Measurements from ENCODE around the gene PLK3.
"Not testable (repeated sequence)": the region's sequence is repeated elsewhere in the genome, so short reads cannot be mapped to it uniquely, and the experiment has no call there.

PLK3 gene

DNA sequence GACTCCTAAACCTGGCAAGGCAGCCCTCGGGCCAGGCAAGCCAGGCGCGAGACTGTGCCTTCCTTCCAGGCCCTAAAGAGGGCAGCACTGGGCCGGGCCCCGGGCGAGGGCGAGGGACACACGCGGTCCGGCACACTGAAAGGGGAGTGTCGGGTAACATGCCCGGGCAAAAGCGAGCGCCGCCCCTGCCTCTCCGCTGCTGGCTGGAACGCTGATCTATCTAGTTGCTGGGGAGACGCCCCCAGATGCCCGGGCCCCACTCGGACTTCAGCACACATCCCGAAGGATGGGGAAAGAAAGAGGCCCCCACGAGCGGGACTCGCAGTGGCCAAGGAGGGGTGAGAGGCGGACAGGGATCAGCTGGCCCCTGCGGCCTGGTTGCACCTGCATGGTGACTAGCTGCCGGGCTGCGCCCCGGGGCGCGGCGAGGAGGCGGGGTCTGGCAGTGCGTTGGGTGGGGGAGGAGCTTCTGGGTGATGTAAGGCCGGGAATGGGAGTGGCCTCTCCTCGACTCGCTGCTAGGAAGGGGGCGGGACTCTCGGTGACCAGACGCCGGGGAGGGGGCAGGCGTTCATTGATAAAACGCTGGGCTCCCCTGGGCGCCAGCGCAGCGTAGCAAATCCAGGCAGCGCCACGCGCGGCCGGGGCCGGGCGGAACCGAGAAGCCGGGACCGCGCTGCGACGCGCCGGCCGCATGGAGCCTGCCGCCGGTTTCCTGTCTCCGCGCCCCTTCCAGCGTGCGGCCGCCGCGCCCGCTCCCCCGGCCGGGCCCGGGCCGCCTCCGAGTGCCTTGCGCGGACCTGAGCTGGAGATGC is at the start of gene PLK3:
TSS of gene PLK3 (plus strand) at position 608 of the 815 bp plus-strand sequence. CDS start at position 695, 87 bp downstream.
- peak; percentile 99 for DNase-seq (ENCODE audit: low spot score)

DNA sequence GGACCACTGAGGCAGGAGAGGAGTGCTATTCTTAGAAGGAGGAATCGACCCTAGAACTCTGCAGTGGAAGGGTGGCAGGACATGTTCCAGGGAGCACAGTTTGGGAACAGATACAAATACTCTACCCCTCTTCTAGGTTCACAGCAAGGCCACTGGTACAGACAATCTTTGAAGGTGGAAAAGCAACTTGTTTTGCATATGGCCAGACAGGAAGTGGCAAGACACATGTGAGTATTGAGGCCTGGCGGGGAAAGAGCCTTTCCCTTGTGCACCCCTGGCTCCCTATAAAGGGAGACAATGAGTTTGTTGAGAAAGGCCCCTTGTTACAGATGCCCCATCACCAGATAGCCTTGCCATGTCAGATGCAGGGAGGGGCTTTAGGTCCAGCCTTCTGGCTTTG is 42.8 kb upstream of the PLK3 start:
- no peak for DNase-seq (ENCODE audit: low spot score)

DNA sequence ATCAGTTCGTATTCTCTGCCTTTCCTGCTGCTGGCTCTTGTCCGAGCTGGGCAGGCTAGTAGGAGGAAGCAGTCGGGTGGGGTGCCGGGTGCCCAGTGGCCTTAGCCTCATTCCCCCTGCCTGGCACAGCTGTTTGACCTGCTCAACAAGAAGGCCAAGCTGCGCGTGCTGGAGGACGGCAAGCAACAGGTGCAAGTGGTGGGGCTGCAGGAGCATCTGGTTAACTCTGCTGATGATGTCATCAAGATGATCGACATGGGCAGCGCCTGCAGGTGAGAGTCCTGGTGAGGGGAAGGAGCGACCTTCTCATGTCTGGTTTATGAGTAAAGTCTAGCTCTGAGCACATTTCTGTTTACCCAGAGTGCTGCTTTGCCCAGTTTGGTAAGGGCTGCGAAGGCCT is 41.1 kb upstream of the PLK3 start:
- no peak for DNase-seq (ENCODE audit: low spot score)

DNA sequence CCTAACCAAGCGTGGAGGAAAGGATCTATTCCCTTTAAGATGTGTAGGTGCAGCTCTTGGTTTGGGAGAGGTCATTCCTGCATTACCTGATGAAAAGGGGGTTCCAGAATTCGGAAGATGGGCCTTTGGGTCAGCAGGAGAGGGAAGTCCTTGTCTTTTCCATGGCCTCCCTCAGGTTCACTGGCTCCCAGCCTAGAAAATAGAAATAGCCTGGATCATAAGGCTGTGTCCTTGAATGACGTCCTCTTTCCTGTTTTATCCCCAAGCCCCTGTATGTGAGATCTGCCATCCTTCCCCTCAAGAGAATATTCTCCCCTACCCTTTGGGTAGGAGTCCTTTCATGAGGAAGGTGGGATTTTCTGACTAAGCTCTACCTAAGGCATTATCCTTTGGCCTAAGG is 39.3 kb upstream of the PLK3 start:
- DNase-seq (ENCODE audit: low spot score): no peak

DNA sequence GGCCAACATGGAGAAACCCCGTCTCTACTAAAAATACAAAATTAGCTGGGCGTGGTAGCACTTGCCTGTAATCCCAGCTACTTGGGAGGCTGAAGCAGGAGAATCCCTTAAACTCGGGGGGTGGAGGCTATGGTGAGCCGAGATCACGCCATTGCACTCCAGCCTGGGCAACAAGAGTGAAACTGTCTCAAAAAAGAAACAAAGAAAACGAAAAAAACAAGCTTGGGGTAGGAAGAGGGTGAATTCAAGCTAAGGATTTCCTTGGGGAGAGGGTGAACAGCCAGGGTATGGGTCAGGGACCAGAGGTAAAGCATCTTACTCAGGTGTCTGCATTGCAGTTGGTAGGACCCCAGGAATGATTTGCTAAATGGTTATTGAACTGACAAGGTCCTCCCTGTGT is 33.8 kb upstream of the PLK3 start:
- DNase-seq (ENCODE audit: low spot score): not testable (repeated sequence)

DNA sequence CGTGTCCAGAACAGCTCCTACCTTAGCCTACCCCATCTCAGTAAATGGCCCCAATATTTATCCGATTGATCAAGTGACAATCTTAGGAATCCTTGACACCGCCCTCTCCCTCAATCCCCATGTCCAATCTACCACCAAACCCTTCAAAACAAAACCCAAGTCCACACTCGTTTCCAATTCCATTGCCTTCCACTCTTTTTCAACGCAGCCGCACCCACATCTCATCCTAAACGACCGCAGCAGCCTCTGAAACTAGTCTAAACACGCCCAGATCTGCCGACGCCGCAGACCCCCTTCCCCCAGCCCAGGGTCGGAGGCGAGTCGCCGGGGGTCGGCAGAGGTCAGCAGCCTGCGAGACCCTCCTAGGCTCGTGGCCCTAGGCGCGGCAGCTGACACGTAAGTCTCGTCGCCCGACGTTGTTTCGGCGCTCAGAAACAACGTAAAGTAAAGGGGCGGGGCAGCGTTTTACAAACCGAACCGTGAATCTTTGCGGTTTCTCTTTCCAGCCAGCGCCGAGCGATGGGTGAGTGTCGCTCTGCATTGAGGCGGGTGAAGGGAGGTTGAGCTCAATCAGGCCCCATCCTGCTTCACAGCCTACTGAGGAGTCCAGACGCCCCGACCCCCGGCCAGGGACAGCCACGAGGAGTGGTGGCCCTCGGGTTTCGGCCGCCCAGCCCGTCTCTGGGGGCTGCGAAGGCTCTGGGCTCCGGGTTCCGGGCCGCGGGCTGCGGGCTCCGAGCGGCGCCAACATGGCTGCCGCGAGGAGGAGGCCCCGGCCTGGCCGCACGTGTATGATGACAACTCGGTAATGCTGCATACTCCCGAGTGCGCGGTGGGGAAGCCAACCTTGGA is 24.9 kb upstream of the PLK3 start, which contains the start of gene RPS8:
TSS of gene RPS8 (plus strand) at position 463 of the 852 bp plus-strand sequence. CDS start at position 520, 57 bp downstream.
- peak; percentile 92 for DNase-seq (ENCODE audit: low spot score)

DNA sequence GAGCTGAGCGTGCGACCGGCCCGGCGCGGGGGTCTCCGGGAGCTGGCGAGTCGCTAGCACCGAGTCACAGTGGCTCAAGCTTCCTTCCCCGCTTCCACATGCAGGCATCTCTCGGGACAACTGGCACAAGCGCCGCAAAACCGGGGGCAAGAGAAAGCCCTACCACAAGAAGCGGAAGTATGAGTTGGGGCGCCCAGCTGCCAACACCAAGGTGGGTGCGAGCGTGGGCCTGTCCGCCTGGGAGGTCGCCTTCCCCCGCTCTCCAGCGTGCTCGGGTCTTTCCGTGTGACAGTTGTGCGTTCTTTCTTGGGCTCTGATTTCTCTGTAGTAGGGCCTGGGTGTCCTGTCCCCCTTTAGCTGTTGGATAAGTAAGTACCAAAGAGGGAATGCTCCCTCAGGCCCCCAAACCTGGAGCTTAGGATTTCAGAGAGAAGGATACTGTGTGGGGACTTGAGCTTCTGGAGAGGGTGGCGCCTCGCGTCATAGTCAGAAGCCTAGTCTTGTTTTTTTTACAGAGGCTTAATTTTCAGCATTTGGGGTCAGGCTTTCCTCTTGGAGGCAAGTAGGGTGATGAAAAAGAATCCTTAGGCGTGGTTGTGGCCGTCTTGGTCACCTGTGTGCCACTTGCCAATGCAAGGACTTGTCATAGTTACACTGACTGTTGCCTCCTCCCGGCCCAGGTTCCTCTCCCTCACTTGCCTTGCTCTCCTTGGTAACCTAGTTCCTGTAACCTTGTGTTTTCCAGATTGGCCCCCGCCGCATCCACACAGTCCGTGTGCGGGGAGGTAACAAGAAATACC is 24.0 kb upstream of the PLK3 start:
- peak; percentile 40 for DNase-seq (ENCODE audit: low spot score)

DNA sequence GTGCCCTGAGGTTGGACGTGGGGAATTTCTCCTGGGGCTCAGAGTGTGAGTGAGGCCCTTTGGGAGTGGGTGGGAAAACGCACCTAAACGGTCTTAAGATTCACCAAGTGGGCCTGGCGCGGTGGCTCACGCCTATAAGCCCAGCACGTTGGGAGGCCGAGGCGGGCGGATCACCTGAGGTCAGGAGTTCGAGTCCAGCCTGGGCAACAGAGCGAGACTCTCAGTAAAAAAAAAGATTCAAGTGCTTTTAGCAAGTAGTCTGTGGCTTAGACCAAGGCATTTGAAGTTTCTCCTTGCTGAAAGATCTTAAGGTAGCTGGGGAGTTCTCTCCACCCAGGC is 23.5 kb upstream of the PLK3 start:
- DNase-seq (ENCODE audit: low spot score): no peak

DNA sequence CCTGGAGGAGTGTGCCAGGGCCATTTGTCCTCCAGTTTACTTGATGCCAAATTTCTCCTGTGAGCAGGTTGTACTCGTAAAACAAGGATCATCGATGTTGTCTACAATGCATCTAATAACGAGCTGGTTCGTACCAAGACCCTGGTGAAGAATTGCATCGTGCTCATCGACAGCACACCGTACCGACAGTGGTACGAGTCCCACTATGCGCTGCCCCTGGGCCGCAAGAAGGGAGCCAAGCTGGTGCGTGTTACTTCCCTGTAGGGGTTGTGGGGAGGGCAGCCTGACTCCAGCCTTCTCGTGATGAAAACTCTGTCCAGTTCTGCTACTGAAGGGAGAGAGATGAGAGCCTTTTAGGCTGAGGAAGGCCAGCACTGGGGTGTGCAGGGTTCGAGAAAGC is 22.6 kb upstream of the PLK3 start:
- DNase-seq (ENCODE audit: low spot score): no peak

DNA sequence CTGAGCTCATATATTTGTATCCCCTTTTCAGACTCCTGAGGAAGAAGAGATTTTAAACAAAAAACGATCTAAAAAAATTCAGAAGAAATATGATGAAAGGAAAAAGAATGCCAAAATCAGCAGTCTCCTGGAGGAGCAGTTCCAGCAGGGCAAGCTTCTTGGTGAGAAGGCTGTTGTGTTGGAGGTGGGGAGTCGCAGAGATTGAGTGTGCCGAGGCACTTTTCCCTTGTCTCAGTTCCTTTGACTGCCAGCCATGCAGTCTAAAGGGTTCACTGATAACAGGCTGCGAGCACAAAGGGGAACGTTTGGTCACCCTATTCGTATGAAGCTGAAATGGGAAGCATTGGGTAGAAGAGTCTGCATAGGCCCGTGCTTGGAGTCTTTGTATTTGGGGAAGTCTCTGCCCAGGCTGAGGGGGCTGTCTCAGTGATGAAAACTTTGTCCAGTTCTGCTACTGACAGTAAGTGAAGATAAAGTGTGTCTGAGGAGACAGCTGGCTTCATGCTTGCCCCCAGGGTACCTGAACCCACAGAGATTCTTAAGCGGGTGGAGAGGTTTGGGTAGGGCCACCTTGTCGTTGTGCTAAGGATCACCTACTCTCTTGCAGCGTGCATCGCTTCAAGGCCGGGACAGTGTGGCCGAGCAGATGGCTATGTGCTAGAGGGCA is 22.1 kb upstream of the PLK3 start:
- no peak for DNase-seq (ENCODE audit: low spot score)

DNA sequence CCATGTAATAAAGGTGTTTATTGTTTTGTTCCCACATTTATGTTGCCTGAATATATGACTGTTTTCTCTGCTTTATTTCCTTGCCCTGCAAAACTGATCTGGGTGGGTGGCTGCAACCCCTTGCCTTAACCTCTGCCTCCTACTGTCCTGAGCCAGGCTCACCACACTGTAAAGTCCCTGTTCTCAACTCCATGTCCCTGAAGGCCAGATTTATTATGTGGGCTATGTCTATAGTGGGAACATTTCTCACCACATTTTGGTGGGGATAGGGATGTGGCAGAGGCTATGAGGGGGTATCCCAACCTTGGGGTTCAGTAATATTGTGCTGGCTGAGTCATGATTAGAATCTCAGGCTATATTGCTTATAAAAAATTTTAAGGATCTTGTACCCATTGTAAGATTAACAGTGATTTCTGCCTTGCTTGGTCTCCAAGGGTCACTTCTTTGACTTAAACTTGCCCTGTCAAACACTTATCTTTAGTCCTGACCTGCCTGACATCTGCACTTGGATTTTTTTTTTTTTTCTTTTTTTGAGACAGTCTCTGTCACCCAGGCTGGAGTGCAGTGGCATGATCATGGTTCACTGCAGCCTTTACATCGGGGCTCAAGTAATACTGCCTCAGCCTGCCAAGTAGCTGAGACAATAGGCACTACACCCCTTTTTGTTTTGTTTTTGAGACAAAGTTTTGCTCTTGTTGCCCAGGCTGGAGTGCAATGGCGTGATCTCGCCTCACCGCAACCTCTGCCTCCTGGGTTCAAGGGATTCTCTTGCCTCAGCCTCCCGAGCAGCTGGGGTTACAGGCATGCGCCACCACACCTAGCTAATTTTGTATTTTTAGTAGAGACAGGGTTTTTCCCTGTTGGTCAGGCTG is 21.2 kb upstream of the PLK3 start:
- no peak for DNase-seq (ENCODE audit: low spot score)

DNA sequence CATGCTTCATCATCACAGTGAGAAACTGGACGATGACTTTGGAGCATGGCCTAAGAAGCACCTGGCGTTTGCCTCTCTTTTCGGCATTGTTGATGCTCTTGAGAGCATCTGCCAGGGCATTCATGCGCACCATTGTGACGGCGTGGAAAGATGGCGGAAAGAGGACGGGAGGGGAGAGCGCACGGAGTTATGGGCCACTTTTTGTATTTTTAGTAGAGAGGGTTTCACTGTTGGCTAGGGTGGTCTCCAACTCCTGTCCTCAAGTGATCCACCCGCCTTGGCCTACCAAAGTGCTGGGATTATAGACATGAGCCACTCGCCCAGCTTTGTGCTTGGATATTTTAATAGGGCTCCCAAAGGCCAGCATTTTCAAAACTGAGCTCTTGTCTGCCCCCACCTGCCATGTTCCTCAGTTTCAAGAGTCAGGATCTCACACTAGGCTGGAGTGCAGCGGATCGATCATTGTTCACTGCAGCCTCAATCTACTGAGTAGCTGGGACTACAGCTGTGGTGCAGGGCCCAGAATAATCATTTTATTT is 19.5 kb upstream of the PLK3 start:
- no peak for DNase-seq (ENCODE audit: low spot score)

DNA sequence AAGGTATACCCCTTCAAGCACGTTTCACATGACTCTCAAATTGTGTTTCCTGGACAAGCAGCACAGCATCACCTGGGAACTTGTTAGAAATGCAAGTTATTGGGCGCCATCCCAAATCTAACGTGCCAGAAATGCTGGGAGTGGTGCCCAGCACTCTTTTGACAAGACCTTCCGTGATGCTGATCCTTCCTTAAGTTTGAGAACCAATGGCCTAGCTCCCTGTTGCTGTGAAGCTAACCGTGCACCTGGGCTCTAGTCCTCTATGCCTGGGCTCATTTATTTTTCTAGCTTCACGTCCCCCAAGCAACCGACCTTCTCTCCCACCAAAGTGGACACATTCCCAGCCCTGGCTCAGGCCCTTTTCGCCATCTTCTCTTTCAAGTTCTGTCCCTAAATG is 16.5 kb upstream of the PLK3 start:
- DNase-seq (ENCODE audit: low spot score): no peak

DNA sequence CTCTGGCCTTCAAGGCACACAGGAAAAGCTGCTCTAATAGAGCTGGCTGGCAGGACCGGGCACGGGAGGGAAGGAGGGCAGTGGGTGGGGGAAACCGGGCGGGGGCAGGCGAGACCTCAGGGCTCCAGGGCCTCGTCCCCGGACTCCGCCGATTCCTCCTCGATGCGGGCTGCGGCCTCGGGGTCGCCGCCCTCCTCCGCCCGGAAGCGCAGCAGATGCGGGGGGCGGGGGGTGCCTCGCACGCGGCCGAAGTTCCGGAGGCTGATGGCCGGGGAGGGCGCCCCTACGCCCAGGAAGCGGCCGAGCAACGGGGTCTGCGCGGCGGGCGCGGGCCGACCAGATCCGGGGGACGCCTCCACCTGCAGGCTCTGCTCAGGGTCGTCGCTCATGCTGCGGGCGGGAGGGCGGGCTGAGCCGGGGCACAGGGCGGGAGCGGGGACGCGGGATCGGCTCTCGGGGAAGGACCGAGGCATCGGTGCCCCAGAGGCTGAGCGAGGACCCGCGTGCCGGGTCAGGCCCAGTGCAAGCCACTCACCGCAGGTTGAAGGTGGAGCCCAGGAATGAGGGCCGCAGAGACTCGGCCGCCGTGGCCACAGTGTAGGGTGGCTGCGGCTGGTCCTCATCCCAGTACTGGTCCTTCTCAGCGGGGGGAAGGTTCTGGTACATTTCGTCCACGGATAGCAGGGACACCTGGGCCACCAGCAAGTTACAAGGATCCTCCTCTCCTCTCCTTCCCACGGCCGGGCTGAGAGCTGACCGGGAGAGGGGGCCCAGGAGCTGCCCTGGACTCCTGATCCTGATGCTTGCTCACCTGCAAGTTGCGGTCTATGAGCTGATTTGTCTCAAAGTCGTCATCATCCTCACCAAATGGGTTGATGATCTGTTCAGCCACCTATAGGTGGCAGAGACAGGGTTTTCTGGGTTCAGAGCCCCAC is 15.8 kb upstream of the PLK3 start:
- DNase-seq (ENCODE audit: low spot score): peak; percentile 42

DNA sequence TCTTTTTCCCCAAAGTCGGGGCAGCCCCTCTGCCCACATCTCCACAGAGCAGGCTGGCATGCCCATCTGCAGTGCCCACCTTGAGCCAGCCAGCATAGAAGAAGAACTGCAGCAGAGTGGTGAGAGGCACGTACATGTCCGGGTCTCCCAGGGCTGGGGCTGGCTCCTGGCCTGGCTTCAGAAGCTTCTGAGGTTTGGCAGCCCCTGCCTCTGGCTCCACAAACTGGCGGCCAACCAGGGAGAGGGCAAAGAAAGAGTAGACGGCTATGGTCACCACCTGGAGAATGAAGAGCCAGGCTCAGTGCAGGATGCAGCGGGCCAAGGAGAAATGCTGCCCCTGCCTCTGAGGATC is 15.2 kb upstream of the PLK3 start:
- DNase-seq (ENCODE audit: low spot score): no peak

DNA sequence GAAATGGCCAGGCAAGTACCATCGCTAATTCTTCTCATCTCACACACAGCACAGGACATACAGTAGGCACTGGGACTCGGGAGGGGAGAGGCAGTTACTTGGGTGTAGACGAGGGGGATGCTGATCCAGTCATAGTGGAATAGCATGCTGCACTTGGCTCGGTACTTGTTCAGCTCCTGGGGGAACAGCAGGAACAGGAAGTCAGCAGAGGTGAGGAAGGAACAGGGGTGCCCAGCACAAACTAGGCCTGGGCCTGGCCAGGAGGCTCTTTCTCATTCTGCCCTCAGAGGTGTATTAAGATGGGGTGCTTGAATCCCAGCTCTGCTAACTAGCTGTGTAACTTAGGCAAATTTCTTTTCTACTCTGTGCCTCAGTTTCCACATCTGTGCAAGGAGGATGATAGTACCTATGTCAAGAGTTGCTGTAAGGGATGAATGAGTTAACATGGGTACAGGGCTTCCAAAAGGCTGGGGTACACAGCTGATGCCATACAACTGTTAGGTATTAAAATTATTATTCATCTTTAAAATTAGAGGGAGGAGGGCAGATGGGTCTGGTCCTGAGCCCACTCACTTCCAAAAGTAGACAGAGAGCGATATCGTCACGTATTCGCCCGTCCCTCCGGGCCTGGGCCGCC is 14.6 kb upstream of the PLK3 start:
- no peak for DNase-seq (ENCODE audit: low spot score)

DNA sequence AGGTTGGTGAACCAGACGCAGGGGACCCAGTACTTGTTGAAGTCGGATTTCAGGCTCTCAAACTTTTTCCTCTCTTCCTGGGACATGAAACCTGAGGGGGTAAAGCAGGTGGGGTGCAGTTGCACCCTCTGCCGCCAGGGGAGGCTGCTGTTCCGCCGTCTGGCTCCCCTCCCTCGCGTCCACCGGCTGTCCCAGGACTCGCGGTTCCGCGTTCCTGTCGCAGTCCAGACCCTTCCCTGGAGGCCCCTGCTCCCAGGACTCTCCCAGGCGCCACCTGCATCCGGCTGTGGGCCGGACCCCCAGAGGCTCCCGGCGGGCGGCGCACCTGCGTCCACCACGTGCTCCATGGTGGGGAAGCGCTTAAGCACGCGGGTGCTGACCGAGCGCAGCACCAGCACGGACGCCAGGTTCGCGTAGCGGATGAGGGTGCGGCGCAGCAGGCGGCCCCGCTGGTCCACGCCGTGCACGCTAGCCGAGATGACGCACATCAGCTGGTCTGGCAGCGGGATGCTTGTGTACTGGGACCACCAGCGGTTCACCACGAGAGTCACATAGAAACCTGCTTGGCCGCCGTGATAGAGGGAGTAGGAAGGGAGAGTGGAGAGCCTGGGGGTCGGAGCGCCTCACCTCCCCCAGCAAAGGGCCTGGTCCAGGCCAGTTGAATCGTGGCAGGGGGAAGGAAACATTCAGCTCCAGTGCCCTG is 13.9 kb upstream of the PLK3 start:
- DNase-seq (ENCODE audit: low spot score): peak; percentile 79

DNA sequence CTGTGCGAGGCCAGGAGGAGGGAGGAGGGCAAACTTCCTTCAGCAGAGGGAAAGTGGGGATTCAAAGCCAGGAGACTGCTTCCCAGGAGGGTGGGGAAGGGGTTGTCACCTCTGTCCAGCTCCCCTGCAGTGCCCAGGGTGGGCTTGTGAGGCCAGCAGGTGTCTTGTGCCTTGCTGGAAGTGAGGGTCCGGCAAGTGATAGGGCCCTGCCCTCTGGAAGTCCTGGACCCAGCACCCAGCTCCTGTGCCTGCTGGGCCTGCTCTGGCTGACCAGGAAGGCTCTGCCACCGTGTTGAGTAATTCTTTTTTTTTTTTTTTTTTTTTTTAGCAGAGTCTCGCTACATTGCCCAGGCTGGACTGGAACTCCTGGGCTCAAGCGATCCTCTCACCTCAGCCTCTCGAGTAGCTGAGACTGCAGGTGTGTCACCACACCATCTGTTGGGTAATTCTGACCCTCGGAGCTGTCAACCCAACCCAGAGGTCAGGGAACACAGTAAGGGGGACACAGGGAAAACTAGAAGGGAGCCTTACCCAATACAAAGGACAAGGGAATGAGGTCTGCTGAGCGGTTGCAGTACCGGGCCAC is 13.2 kb upstream of the PLK3 start:
- no peak for DNase-seq (ENCODE audit: low spot score)

Measured in CD4-positive, alpha-beta T cell treated with Interleukin-2 at 100 ng/mL for 4 hours (primary cell).